Kasumi-1 (cell line): Measurements from ENCODE around the gene CCDC6.
A peak's percentile ranks its signal among the peaks of the same experiment; 100 is the strongest.
"Not testable (repeated sequence)": the region's sequence is repeated elsewhere in the genome, so short reads cannot be mapped to it uniquely, and the experiment has no call there.

ENCODE experiments used
- DNase-seq, 2 experiments: peaks; one replicate each; lab custom pipeline; 2025; lab: John Stamatoyannopoulos, UW

Gene CCDC6

GRCh38 chr10:59905731-59906416, 482 bp downstream of the CCDC6 start:
- peak in 1 of 2 experiments; percentile 61 for DNase-seq

- no peak for DNase-seq
Measured at GRCh38 chr10:59905066-59905730, 1.2 kb downstream of the CCDC6 start.

GRCh38 chr10:59904426-59905065, 1.8 kb downstream of the CCDC6 start:
- DNase-seq = peak; percentile 17 to 31

GRCh38 chr10:59903871-59904270, 2.5 kb downstream of the CCDC6 start:
- DNase-seq = no peak

GRCh38 chr10:59902016-59902415, 4.3 kb downstream of the CCDC6 start:
- DNase-seq = no peak

GRCh38 chr10:59901470-59901869, 4.9 kb downstream of the CCDC6 start:
- DNase-seq = no peak

GRCh38 chr10:59900048-59900727, 6.2 kb downstream of the CCDC6 start:
- DNase-seq = no peak

GRCh38 chr10:59898125-59898835, 8.1 kb downstream of the CCDC6 start:
- DNase-seq = no peak

- DNase-seq = no peak
Measured at GRCh38 chr10:59896191-59896590, 10.2 kb downstream of the CCDC6 start.

GRCh38 chr10:59895629-59896116, 10.7 kb downstream of the CCDC6 start:
- DNase-seq = no peak

- DNase-seq = no peak
Measured at GRCh38 chr10:59894114-59894513, 12.2 kb downstream of the CCDC6 start.

- no peak for DNase-seq
Measured at GRCh38 chr10:59892697-59893096, 13.7 kb downstream of the CCDC6 start.

GRCh38 chr10:59891936-59892335, 14.4 kb downstream of the CCDC6 start:
- no peak for DNase-seq

GRCh38 chr10:59891349-59891748, 15.0 kb downstream of the CCDC6 start:
- DNase-seq = no peak

- DNase-seq = no peak
Measured at GRCh38 chr10:59888781-59889435, 17.4 kb downstream of the CCDC6 start.

- no peak for DNase-seq
Measured at GRCh38 chr10:59887972-59888640, 18.2 kb downstream of the CCDC6 start.

- DNase-seq = no peak
Measured at GRCh38 chr10:59887006-59887405, 19.4 kb downstream of the CCDC6 start.

- peak; percentile 94 to 97 for DNase-seq
Measured at GRCh38 chr10:59885430-59886134, 20.8 kb downstream of the CCDC6 start.

GRCh38 chr10:59884893-59885292, 21.5 kb downstream of the CCDC6 start:
- DNase-seq = not testable (repeated sequence)

GRCh38 chr10:59881640-59882039, 24.7 kb downstream of the CCDC6 start:
- no peak for DNase-seq
